Tibial nerve (tissue), 3 donors: ENCODE measurements around the gene SLC9A9.

Experiments used
- CTCF ChIP-seq, 5 experiments: fragments of 200-600 bp in 3 of 5; fragments of 450-650 bp in 2 of 5; sonication (generic) in 3 of 5; IDR thresholded peaks; one replicate each; pipeline ENCODE4 v1.5.1; 2016 to 2019; ENCODE audit warnings: antibody characterized with exemption in 5 of 5, mild to moderate bottlenecking in 3 of 5, moderate library complexity in 2 of 5
- POLR2A ChIP-seq, 2 donors: fragments of 450-650 bp; IDR thresholded peaks; one replicate each; pipeline ENCODE4 v1.6.1; 2017; ENCODE audit warnings: antibody characterized with exemption in 2 of 2, mild to moderate bottlenecking in 2 of 2, moderate library complexity in 2 of 2

GRCh38 chr3:143633816-143634215, 214.5 kb downstream of the SLC9A9 start:
- TF ChIP-seq CTCF (IDR thresholded peaks at IDR 0.05) (no peak), POLR2A (IDR thresholded peaks at IDR 0.05) (no peak)
